K562 (cell line): ENCODE measurements around the gene ZBTB48. TPM values are rescaled to one million over a fixed set of nuclear protein-coding genes. Genes with fewer than 3 reads are reported as not detected.

Experiments used
- ATF2 ChIP-seq: sonication (generic); formaldehyde crosslinking; IDR thresholded peaks from 2 replicates; pipeline ENCODE4 v1.8.1; 2022; ENCODE audit warnings: missing genetic modification reagents
- BRF2 ChIP-seq: IDR thresholded peaks from 3 replicates; pipeline ENCODE4 v1.6.1; 2011; ENCODE audit warnings: borderline replicate concordance, mild to moderate bottlenecking; ENCODE audit not compliant: insufficient read length, insufficient read depth
- CREB5 ChIP-seq: fragments of 250-450 bp; sonication (Bioruptor Pico); IDR thresholded peaks from 2 replicates; pipeline ENCODE4 v1.5.0; 2020; ENCODE audit warnings: mild to moderate bottlenecking
- CREBBP ChIP-seq: IDR thresholded peaks from one replicate; pipeline ENCODE4 v1.6.1; 2012; ENCODE audit warnings: low read depth, mild to moderate bottlenecking, control low read depth, inconsistent platforms, low read length
- CTBP1 ChIP-seq: fragments of 450-650 bp; IDR thresholded peaks from 2 replicates; pipeline ENCODE4 v1.6.1; 2016; ENCODE audit warnings: borderline replicate concordance
- ETV5 ChIP-seq: sonication (generic); formaldehyde crosslinking; IDR thresholded peaks from 2 replicates; pipeline ENCODE4 v1.4.0; 2020; ENCODE audit warnings: low read depth, mild to moderate bottlenecking, missing genetic modification reagents
- FUS ChIP-seq: fragments of 200-400 bp; formaldehyde crosslinking; optimal IDR thresholded peaks from 2 replicates; pipeline ENCODE3; 2017; ENCODE audit warnings: low read depth, low read length
- HDAC1 ChIP-seq, 2 experiments: fragments of 450-650 bp; IDR thresholded peaks; 2 replicates each; pipeline ENCODE4 v1.6.1; 2016 to 2017; ENCODE audit warnings: inconsistent platforms in 1 of 2, mild to moderate bottlenecking in 1 of 2, moderate library complexity in 1 of 2
- HDAC3 ChIP-seq: fragments of 450-650 bp; IDR thresholded peaks from 2 replicates; pipeline ENCODE4 v1.6.1; 2018; ENCODE audit warnings: borderline replicate concordance, mild to moderate bottlenecking, moderate library complexity; ENCODE audit not compliant: partially characterized antibody
- HNRNPL ChIP-seq: fragments of 200-400 bp; formaldehyde crosslinking; IDR thresholded peaks from 2 replicates; pipeline ENCODE4 v1.6.1; 2017; ENCODE audit warnings: low read depth, mild to moderate bottlenecking, low read length
- HNRNPLL ChIP-seq: fragments of 200-400 bp; formaldehyde crosslinking; IDR thresholded peaks from 2 replicates; pipeline ENCODE4 v1.6.1; 2017; ENCODE audit warnings: low read length, low read depth, mild to moderate bottlenecking; ENCODE audit not compliant: poor library complexity, severe bottlenecking
- KDM1A ChIP-seq, 2 experiments: fragments of 450-650 bp; IDR thresholded peaks; 2 replicates each; pipeline ENCODE4 v1.6.1; 2016; ENCODE audit warnings: mild to moderate bottlenecking in 2 of 2
- MAFK ChIP-seq: IDR thresholded peaks from 2 replicates; pipeline ENCODE4 v1.6.1; 2011; ENCODE audit warnings: low read length, improper control_type of control experiment
- MYNN ChIP-seq, 2 experiments: sonication (generic); formaldehyde crosslinking in 1 of 2; IDR thresholded peaks; 2 replicates each; pipeline versions ENCODE4 v1.5.0 to v1.6.1; 2016 to 2020; ENCODE audit warnings: antibody characterized with exemption in 1 of 2, missing genetic modification reagents in 1 of 2
- NKRF ChIP-seq: fragments of 450-650 bp; IDR thresholded peaks from 2 replicates; pipeline ENCODE4 v1.6.1; 2016; ENCODE audit warnings: borderline replicate concordance
- NONO ChIP-seq, 2 experiments: fragments of 200-400 bp in 1 of 2; fragments of 450-650 bp in 1 of 2; formaldehyde crosslinking in 1 of 2; IDR thresholded peaks; 2 replicates each; pipeline ENCODE4 v1.6.1; 2017; ENCODE audit warnings: low read depth in 2 of 2, mild to moderate bottlenecking in 2 of 2, moderate library complexity in 2 of 2, low read length in 1 of 2
- POLR2AphosphoS5 ChIP-seq: IDR thresholded peaks from 2 replicates; pipeline ENCODE4 v1.6.1; 2011; ENCODE audit warnings: mild to moderate bottlenecking, low read depth, low read length, moderate library complexity; ENCODE audit not compliant: control insufficient read depth, insufficient read depth
- POLR3A ChIP-seq: IDR thresholded peaks from 2 replicates; pipeline ENCODE4 v1.6.1; 2011; ENCODE audit warnings: borderline replicate concordance, mild to moderate bottlenecking, moderate library complexity; ENCODE audit not compliant: insufficient read length, insufficient read depth; ENCODE audit errors: extremely low read depth
- SNAPC5 ChIP-seq: fragments of 250-450 bp; sonication (Bioruptor Pico); IDR thresholded peaks from 2 replicates; pipeline ENCODE4 v1.8.0; 2021; ENCODE audit warnings: moderate library complexity, mild to moderate bottlenecking, inconsistent platforms
- ZNF282 ChIP-seq: sonication (generic); formaldehyde crosslinking; IDR thresholded peaks from 2 replicates; pipeline ENCODE4 v1.8.1; 2023; ENCODE audit warnings: missing genetic modification reagents
- ZNF696 ChIP-seq: fragments of 250-450 bp; sonication (Bioruptor Pico); conservative IDR thresholded peaks from 2 replicates; pipeline ENCODE4 v1.4.0; 2020; ENCODE audit warnings: mild to moderate bottlenecking, moderate library complexity
- polyA plus RNA-seq, 8 experiments: library from polyadenylated mRNA; depleted of rRNA in 4 of 8; stranded (reverse) in 5 of 8; unstranded in 3 of 8; fragments of >200 nt; fragmentation: Nextera tagmentation in 2 of 8; fragmentation: Illumina TruSeq in 1 of 8; extraction: Ambion mirVana in 2 of 8; extraction: Trizol in 1 of 8; gene quantifications; 2 replicates each; pipeline versions ENCODE4 v1.2.1 to v1.2.3, GENCODE V29; 2011 to 2014; ENCODE audit warnings: inconsistent platforms in 1 of 8, missing spikeins in 1 of 8
- total RNA-seq, 7 experiments: library from RNA; depleted of rRNA in 6 of 7; stranded (reverse); fragments of >200 nt in 6 of 7; fragmentation: Illumina TruSeq in 2 of 7; extraction: Trizol in 2 of 7; gene quantifications; 2 replicates each; pipeline versions ENCODE4 v1.2.1 to v1.2.3, GENCODE V29; 2011 to 2021; ENCODE audit warnings: low replicate concordance in 1 of 7

The ZBTB48 gene
- total and polyA plus RNA-seq, 9 of the 15 experiments (the other 6 are each of a cell fraction or from before 2014, with no cell fraction given) = 1.9 to 66.9 (median 29.5) TPM

GRCh38 chr1:6612641-6613360, 33.0 kb downstream of the ZBTB48 start (continued):
- TF ChIP-seq HDAC1 (IDR thresholded peaks at IDR 0.05) (peak in 1 of 2 experiments; percentile 69; a peak in 2 of 4 replicates), MYNN (IDR thresholded peaks at IDR 0.05) (no peak), MYNN (CRISPR knock-in tag; IDR thresholded peaks at IDR 0.05) (no peak), NKRF (peak; percentile 79), ETV5 (CRISPR knock-in tag) (0 out of 2 replicates have a peak, but pooled peaks have one; percentile 7), KDM1A (IDR thresholded peaks at IDR 0.05) (no peak), CREBBP (no peak), SNAPC5 (CRISPR knock-in tag) (no peak), CTBP1 (peak; percentile 79; the same call in 1 of the 2 replicates), MAFK (no peak), NONO (IDR thresholded peaks at IDR 0.05; ENCODE audit: low read depth in 2 of 2, low read length in 1 of 2) (peak in 1 of 2 experiments; percentile 69; a peak in 1 of 4 replicates), POLR3A (no peak), ATF2 (CRISPR knock-in tag) (peak; percentile 65; the same call in 1 of the 2 replicates), ZNF282 (peak; percentile 77; the same call in 1 of the 2 replicates), ZNF696 (CRISPR knock-in tag) (no peak), HDAC3 (no peak), BRF2 (no peak), POLR2AphosphoS5 (0 out of 2 replicates have a peak, but pooled peaks have one; percentile 2), HNRNPL (no peak), HNRNPLL (peak; percentile 50), CREB5 (CRISPR knock-in tag) (no peak), FUS (no peak)
